HEK293 (cell line): ENCODE measurements around the gene CASS4.

ENCODE experiments used
- CTCF ChIA-PET: fragments of 350-600 bp; formaldehyde crosslinking; extraction: SDS; loops from one replicate; lab custom pipeline; 2021; ENCODE audit warnings: antibody characterized with exemption; lab: Yijun Ruan, JAX
- POLR2A ChIA-PET: fragments of 300-600 bp; formaldehyde crosslinking; extraction: SDS; loops from one replicate; lab custom pipeline; 2020; ENCODE audit warnings: antibody characterized with exemption, inconsistent platforms; lab: Yijun Ruan, JAX
- H3K27ac ChIP-seq: fragments of 200-500 bp; sonication (Bioruptor generic); 2 replicates; pipeline ENCODE4 v1.5.1; 2014; ENCODE audit warnings: low read depth, low read length, control low read depth, inconsistent platforms; ENCODE audit errors: extremely low read depth
- H3K36me3 ChIP-seq, 2 experiments: fragments of 200-500 bp in 1 of 2; sonication (Bioruptor generic) in 1 of 2; 1 replicate in 1 of 2; 2 replicates in 1 of 2; pipeline ENCODE4 v1.5.1; 2014 to 2017; ENCODE audit warnings: inconsistent platforms in 2 of 2, low read length in 2 of 2; ENCODE audit not compliant: control insufficient read depth in 2 of 2, insufficient read depth in 1 of 2
- H3K4me1 ChIP-seq: fragments of 200-500 bp; sonication (Bioruptor generic); 2 replicates; pipeline ENCODE4 v1.5.1; 2014; ENCODE audit warnings: mild to moderate bottlenecking, low read length, inconsistent platforms; ENCODE audit not compliant: control insufficient read depth, insufficient read depth
- H3K4me3 ChIP-seq: 2 replicates; pipeline ENCODE4 v1.5.1; 2011; ENCODE audit warnings: low read depth, mild to moderate bottlenecking, control low read depth, low read length, moderate library complexity
- H3K9me3 ChIP-seq: fragments of 200-500 bp; sonication (Bioruptor generic); 2 replicates; pipeline ENCODE4 v1.5.1; 2014; ENCODE audit warnings: low read depth, low read length, inconsistent platforms; ENCODE audit not compliant: control insufficient read depth, insufficient read depth
- GLIS1 ChIP-seq: fragments of 450-650 bp; formaldehyde crosslinking; IDR thresholded peaks from 2 replicates; pipeline ENCODE4 v1.5.1; 2016; ENCODE audit warnings: missing biosample characterization, missing genetic modification characterization
- KLF7 ChIP-seq: fragments of 450-650 bp; formaldehyde crosslinking; IDR thresholded peaks from 2 replicates; pipeline ENCODE4 v1.5.1; 2016; ENCODE audit warnings: missing biosample characterization, missing genetic modification characterization, borderline replicate concordance
- SETDB1 ChIP-seq: IDR thresholded peaks from one replicate; pipeline ENCODE4 v1.6.1; 2017; ENCODE audit warnings: mild to moderate bottlenecking, low read length, moderate library complexity, mixed read lengths; ENCODE audit not compliant: insufficient read length
- TCF7L2 ChIP-seq: IDR thresholded peaks from 2 replicates; pipeline ENCODE4 v1.6.1; 2011; ENCODE audit warnings: low read depth, mild to moderate bottlenecking, inconsistent platforms, low read length, moderate library complexity, borderline replicate concordance
- ZBTB8A ChIP-seq: fragments of 450-650 bp; formaldehyde crosslinking; IDR thresholded peaks from 2 replicates; pipeline ENCODE4 v1.5.1; 2016; ENCODE audit warnings: missing biosample characterization, missing genetic modification characterization
- ZFHX2 ChIP-seq: fragments of 450-650 bp; formaldehyde crosslinking; conservative IDR thresholded peaks from 2 replicates; pipeline ENCODE4 v1.5.1; 2016; ENCODE audit warnings: missing biosample characterization, missing genetic modification characterization
- ZFP69B ChIP-seq: fragments of 450-650 bp; formaldehyde crosslinking; IDR thresholded peaks from 2 replicates; pipeline ENCODE4 v1.5.1; 2016; ENCODE audit warnings: missing biosample characterization, missing genetic modification characterization
- ZNF23 ChIP-seq: fragments of 450-650 bp; formaldehyde crosslinking; IDR thresholded peaks from 2 replicates; pipeline ENCODE4 v1.5.1; 2016; ENCODE audit warnings: missing biosample characterization, missing genetic modification characterization, borderline replicate concordance
- ZNF292 ChIP-seq: fragments of 450-650 bp; formaldehyde crosslinking; IDR thresholded peaks from 2 replicates; pipeline ENCODE4 v1.5.1; 2016; ENCODE audit warnings: low read depth, missing biosample characterization, missing genetic modification characterization, borderline replicate concordance
- ZNF501 ChIP-seq: fragments of 450-650 bp; formaldehyde crosslinking; IDR thresholded peaks from 2 replicates; pipeline ENCODE4 v1.5.1; 2016; ENCODE audit warnings: missing biosample characterization, missing genetic modification characterization
- ZNF561 ChIP-seq: fragments of 450-650 bp; IDR thresholded peaks from 2 replicates; pipeline ENCODE4 v1.5.1; 2018; ENCODE audit warnings: missing biosample characterization, missing genetic modification characterization, borderline replicate concordance
- ZNF596 ChIP-seq: fragments of 450-650 bp; IDR thresholded peaks from 2 replicates; pipeline ENCODE4 v1.5.0; 2018; ENCODE audit warnings: missing biosample characterization, mild to moderate bottlenecking, missing genetic modification characterization, moderate library complexity
- ZNF776 ChIP-seq: fragments of 450-650 bp; formaldehyde crosslinking; IDR thresholded peaks from 2 replicates; pipeline ENCODE4 v1.5.0; 2017; ENCODE audit warnings: missing biosample characterization, missing genetic modification characterization, borderline replicate concordance
- ZNF792 ChIP-seq: fragments of 450-650 bp; formaldehyde crosslinking; IDR thresholded peaks from 2 replicates; pipeline ENCODE4 v1.5.1; 2016; ENCODE audit warnings: missing biosample characterization, missing genetic modification characterization
- ZNF843 ChIP-seq: fragments of 450-650 bp; formaldehyde crosslinking; IDR thresholded peaks from 2 replicates; pipeline ENCODE4 v1.5.1; 2016; ENCODE audit warnings: missing biosample characterization, missing genetic modification characterization
- TF ChIP-seq, protein P1 (sequence below): fragments of 450-650 bp; formaldehyde crosslinking; IDR thresholded peaks from 2 replicates; pipeline ENCODE4 v1.5.1; 2017; ENCODE audit warnings: missing biosample characterization, mild to moderate bottlenecking, missing genetic modification characterization, moderate library complexity
- TF ChIP-seq, protein P2 (sequence below): fragments of 450-650 bp; formaldehyde crosslinking; IDR thresholded peaks from 2 replicates; pipeline ENCODE4 v1.5.1; 2016; ENCODE audit warnings: missing biosample characterization, missing genetic modification characterization
- TF ChIP-seq, protein P3 (sequence below): fragments of 450-650 bp; formaldehyde crosslinking; IDR thresholded peaks from 2 replicates; pipeline ENCODE4 v1.5.1; 2016; ENCODE audit warnings: missing biosample characterization, missing genetic modification characterization
- TF ChIP-seq, protein P4 (sequence below): fragments of 450-650 bp; formaldehyde crosslinking; IDR thresholded peaks from 2 replicates; pipeline ENCODE4 v1.5.1; 2016; ENCODE audit warnings: missing biosample characterization, missing genetic modification characterization
- TF ChIP-seq, protein P5 (sequence below): fragments of 450-650 bp; formaldehyde crosslinking; IDR thresholded peaks from 2 replicates; pipeline ENCODE4 v1.5.1; 2016; ENCODE audit warnings: missing biosample characterization, missing genetic modification characterization
- TF ChIP-seq, protein P6 (sequence below): fragments of 450-650 bp; formaldehyde crosslinking; IDR thresholded peaks from 2 replicates; pipeline ENCODE4 v1.5.1; 2016; ENCODE audit warnings: missing biosample characterization, missing genetic modification characterization

The CASS4 gene

DNA sequence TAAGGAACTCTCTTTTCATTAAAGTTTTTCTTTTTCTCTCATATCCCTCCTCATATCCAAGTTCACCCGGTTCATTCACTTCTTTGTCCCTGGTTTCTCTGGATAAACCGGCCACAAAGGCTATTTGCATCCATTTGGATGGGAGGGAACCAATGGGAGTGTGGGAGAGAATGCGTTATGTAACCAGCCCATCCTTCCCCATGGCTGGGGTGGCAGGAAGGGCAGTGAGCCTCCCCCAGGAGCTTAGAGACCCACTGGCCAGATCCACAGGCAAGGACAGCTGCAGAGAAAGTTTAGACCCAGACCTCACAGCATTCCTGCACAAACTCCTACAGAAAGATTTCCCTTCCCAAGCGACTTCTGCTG, 10.7 kb downstream of the CASS4 start (continued):
- TF ChIP-seq, protein P1, sequence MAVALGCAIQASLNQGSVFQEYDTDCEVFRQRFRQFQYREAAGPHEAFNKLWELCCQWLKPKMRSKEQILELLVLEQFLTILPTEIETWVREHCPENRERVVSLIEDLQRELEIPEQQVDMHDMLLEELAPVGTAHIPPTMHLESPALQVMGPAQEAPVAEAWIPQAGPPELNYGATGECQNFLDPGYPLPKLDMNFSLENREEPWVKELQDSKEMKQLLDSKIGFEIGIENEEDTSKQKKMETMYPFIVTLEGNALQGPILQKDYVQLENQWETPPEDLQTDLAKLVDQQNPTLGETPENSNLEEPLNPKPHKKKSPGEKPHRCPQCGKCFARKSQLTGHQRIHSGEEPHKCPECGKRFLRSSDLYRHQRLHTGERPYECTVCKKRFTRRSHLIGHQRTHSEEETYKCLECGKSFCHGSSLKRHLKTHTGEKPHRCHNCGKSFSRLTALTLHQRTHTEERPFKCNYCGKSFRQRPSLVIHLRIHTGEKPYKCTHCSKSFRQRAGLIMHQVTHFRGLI (tag by site-specific recombination) = no peak
- TF ChIP-seq TCF7L2 = no peak
- TF ChIP-seq GLIS1 (tag by site-specific recombination) = no peak

DNA sequence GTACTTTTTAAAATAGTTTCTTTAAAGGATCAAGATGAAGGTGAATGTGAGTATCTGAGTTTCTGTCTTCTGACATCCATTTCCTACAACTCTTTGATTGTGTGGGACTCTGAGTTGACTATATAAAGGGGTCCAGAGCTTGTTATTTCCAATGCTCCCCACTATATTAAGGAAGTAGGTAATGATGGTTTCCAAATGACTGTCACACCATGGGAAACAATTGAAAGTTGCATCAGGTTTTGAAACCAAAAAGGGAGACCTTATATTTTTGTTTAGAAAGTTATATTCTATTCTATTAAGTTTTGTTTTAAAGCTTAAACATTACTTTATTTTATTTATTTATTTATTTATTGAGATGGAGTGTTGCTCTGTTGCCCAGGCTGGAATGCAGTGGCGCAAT, 11.2 kb downstream of the CASS4 start:
- TF ChIP-seq ZNF776 (no peak), ZNF561 (tag by site-specific recombination) (no peak), ZNF292 (no peak), ZNF596 (tag by site-specific recombination) (no peak), ZFHX2 (tag by site-specific recombination) (no peak)
- TF ChIP-seq, protein P2, sequence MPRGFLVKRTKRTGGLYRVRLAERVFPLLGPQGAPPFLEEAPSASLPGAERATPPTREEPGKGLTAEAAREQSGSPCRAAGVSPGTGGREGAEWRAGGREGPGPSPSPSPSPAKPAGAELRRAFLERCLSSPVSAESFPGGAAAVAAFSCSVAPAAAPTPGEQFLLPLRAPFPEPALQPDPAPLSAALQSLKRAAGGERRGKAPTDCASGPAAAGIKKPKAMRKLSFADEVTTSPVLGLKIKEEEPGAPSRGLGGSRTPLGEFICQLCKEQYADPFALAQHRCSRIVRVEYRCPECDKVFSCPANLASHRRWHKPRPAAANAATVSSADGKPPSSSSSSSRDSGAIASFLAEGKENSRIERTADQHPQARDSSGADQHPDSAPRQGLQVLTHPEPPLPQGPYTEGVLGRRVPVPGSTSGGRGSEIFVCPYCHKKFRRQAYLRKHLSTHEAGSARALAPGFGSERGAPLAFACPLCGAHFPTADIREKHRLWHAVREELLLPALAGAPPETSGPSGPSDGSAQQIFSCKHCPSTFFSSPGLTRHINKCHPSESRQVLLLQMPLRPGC (tag by site-specific recombination) = no peak
- Histone ChIP-seq H3K36me3 (no peaks in the 10 kb centered on the region), H3K27ac (no peak overlapping the region), H3K9me3 (no peaks in the 10 kb centered on the region), H3K4me1 (no peaks in the 10 kb centered on the region), H3K4me3 (no peak overlapping the region)
- POLR2A ChIA-PET = interaction anchor here (0.6 kb wide), 1 partner anchor 41 kb away, joined by 3 read pairs; no protein-coding TSS in a partner anchor
- CTCF ChIA-PET = interaction anchor here (1.1 kb wide), 1 partner anchor 127 kb away, joined by 5 read pairs; no protein-coding TSS in a partner anchor

DNA sequence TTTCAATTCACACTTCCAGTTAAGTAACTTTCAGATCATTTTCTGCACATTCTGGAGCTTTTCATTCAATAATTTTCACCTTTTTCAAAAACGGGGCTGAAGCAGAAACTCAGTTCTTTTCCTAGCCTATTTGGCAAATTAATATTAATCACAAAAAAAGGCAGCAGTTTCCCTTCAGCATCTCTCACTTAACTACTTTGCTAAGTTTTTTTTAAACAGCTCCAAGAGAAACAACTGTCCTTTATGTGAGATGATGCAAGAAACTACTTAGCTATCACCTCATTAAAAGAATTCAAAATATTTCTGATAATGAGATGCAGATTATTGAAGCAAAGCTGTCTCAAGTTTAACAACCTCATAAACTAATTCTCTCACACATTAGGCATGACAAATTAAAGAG, 11.8 kb downstream of the CASS4 start:
- Histone ChIP-seq H3K4me1 (no peaks in the 10 kb centered on the region), H3K4me3 (no peak overlapping the region), H3K9me3 (no peaks in the 10 kb centered on the region), H3K36me3 (no peaks in the 10 kb centered on the region), H3K27ac (no peak overlapping the region)
- TF ChIP-seq, protein P3, sequence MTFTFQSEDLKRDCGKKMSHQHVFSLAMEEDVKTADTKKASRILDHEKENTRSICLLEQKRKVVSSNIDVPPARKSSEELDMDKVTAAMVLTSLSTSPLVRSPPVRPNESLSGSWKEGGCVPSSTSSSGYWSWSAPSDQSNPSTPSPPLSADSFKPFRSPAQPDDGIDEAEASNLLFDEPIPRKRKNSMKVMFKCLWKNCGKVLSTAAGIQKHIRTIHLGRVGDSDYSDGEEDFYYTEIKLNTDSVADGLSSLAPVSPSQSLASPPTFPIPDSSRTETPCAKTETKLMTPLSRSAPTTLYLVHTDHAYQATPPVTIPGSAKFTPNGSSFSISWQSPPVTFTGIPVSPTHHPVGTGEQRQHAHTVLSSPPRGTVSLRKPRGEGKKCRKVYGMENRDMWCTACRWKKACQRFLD (tag by site-specific recombination) = no peak
- TF ChIP-seq ZNF501 (tag by site-specific recombination) (no peak), ZNF792 (tag by site-specific recombination) (no peak), KLF7 (tag by site-specific recombination) (no peak), ZNF843 (tag by site-specific recombination) (no peak), ZBTB8A (tag by site-specific recombination) (no peak), SETDB1 (no peak), ZFP69B (tag by site-specific recombination) (no peak), ZNF23 (tag by site-specific recombination) (no peak)
- TF ChIP-seq, protein P4, sequence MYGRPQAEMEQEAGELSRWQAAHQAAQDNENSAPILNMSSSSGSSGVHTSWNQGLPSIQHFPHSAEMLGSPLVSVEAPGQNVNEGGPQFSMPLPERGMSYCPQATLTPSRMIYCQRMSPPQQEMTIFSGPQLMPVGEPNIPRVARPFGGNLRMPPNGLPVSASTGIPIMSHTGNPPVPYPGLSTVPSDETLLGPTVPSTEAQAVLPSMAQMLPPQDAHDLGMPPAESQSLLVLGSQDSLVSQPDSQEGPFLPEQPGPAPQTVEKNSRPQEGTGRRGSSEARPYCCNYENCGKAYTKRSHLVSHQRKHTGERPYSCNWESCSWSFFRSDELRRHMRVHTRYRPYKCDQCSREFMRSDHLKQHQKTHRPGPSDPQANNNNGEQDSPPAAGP = no peak
- TF ChIP-seq, protein P5, sequence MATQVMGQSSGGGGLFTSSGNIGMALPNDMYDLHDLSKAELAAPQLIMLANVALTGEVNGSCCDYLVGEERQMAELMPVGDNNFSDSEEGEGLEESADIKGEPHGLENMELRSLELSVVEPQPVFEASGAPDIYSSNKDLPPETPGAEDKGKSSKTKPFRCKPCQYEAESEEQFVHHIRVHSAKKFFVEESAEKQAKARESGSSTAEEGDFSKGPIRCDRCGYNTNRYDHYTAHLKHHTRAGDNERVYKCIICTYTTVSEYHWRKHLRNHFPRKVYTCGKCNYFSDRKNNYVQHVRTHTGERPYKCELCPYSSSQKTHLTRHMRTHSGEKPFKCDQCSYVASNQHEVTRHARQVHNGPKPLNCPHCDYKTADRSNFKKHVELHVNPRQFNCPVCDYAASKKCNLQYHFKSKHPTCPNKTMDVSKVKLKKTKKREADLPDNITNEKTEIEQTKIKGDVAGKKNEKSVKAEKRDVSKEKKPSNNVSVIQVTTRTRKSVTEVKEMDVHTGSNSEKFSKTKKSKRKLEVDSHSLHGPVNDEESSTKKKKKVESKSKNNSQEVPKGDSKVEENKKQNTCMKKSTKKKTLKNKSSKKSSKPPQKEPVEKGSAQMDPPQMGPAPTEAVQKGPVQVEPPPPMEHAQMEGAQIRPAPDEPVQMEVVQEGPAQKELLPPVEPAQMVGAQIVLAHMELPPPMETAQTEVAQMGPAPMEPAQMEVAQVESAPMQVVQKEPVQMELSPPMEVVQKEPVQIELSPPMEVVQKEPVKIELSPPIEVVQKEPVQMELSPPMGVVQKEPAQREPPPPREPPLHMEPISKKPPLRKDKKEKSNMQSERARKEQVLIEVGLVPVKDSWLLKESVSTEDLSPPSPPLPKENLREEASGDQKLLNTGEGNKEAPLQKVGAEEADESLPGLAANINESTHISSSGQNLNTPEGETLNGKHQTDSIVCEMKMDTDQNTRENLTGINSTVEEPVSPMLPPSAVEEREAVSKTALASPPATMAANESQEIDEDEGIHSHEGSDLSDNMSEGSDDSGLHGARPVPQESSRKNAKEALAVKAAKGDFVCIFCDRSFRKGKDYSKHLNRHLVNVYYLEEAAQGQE (tag by site-specific recombination) = no peak
- TF ChIP-seq, protein P6, sequence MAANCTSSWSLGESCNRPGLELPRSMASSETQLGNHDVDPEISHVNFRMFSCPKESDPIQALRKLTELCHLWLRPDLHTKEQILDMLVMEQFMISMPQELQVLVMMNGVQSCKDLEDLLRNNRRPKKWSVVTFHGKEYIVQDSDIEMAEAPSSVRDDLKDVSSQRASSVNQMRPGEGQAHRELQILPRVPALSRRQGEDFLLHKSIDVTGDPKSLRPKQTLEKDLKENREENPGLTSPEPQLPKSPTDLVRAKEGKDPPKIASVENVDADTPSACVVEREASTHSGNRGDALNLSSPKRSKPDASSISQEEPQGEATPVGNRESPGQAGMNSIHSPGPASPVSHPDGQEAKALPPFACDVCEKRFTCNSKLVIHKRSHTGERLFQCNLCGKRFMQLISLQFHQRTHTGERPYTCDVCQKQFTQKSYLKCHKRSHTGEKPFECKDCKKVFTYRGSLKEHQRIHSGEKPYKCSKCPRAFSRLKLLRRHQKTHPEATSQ (tag by site-specific recombination) = no peak
- ChIA-PET CTCF (interaction anchor here (1.2 kb wide), 1 partner anchor 12 kb away, joined by 7 read pairs; the partner anchor contains the start of gene CASS4), POLR2A (no interaction called here)
